Measurements from ENCODE around the gene CREB5. TPM values are rescaled to one million over a fixed set of nuclear protein-coding genes. Genes with fewer than 3 reads are reported as not detected.
A peak's percentile ranks its signal among the peaks of the same experiment; 100 is the strongest.

CREB5 gene
- total and polyA plus RNA-seq, 3 donors from 2014 or later: 2.0 to 2.9 (median 2.9) TPM

- Histone ChIP-seq H3K4me3 (no peak overlapping the region), H3K27me3 (no peaks in the 10 kb centered on the region), H3K36me3 (ENCODE audit: low read depth, missing control alignments) (no peaks in the 10 kb centered on the region), H3K4me1 (no peaks in the 10 kb centered on the region), H3K9me3 (no peaks in the 10 kb centered on the region), H3K27ac (no peak overlapping the region)
- DNase-seq: no peak
- TF ChIP-seq POLR2A (IDR thresholded peaks at IDR 0.05): no peak
- TF ChIP-seq, protein P1, sequence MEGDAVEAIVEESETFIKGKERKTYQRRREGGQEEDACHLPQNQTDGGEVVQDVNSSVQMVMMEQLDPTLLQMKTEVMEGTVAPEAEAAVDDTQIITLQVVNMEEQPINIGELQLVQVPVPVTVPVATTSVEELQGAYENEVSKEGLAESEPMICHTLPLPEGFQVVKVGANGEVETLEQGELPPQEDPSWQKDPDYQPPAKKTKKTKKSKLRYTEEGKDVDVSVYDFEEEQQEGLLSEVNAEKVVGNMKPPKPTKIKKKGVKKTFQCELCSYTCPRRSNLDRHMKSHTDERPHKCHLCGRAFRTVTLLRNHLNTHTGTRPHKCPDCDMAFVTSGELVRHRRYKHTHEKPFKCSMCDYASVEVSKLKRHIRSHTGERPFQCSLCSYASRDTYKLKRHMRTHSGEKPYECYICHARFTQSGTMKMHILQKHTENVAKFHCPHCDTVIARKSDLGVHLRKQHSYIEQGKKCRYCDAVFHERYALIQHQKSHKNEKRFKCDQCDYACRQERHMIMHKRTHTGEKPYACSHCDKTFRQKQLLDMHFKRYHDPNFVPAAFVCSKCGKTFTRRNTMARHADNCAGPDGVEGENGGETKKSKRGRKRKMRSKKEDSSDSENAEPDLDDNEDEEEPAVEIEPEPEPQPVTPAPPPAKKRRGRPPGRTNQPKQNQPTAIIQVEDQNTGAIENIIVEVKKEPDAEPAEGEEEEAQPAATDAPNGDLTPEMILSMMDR (IDR thresholded peaks at IDR 0.05): no peak
- 88 to 95% methylated on average over 5 of the region's 5 CpGs for WGBS, 2 donors
- intact Hi-C loops (cut with DNase I; ENCODE audit: low total_unique reads): no loop called here
Measured at GRCh38 chr7:28748933-28749584, 336.7 kb downstream of the CREB5 start.

DNA sequence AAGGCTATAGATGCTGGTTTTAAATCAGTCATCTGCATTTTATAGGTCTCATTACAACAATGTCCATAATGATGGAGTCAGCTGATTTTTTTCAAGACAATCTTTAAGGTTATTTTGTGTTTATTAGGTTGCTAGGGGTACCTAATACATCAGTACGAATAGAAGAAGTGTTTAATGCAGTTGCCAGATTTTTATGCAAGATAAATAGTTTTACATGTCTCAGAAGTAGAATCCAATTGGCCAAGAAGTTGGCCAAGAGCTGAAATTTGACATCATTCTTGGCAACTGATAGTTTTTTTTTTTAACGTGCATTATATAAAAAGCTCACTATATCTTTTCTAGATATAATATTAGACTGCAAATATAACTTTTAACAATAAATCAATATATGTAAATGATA, 337.3 kb downstream of the CREB5 start:
- no peak for TF ChIP-seq POLR2A (IDR thresholded peaks at IDR 0.05)
- TF ChIP-seq, protein P1 (IDR thresholded peaks at IDR 0.05): no peak
- Histone ChIP-seq H3K27me3 (no peaks in the 10 kb centered on the region), H3K36me3 (ENCODE audit: low read depth, missing control alignments) (no peaks in the 10 kb centered on the region), H3K27ac (no peak overlapping the region), H3K9me3 (no peaks in the 10 kb centered on the region), H3K4me1 (no peaks in the 10 kb centered on the region), H3K4me3 (no peak overlapping the region)
- no peak for DNase-seq
- 74 to 77% methylated on average over 2 of the region's 2 CpGs for WGBS, 2 donors
- intact Hi-C loops (cut with DNase I; ENCODE audit: low total_unique reads): no loop called here

- Histone ChIP-seq H3K9me3 (no peaks in the 10 kb centered on the region), H3K27ac (no peak overlapping the region), H3K4me3 (no peak overlapping the region), H3K27me3 (no peaks in the 10 kb centered on the region), H3K4me1 (no peaks in the 10 kb centered on the region), H3K36me3 (ENCODE audit: low read depth, missing control alignments) (no peaks in the 10 kb centered on the region)
- no peak for DNase-seq
- intact Hi-C loops (cut with DNase I; ENCODE audit: low total_unique reads): no loop called here
- WGBS, 2 donors: 80 to 96% methylated on average over 6 of the region's 6 CpGs
- TF ChIP-seq, protein P1 (IDR thresholded peaks at IDR 0.05): no peak
- TF ChIP-seq POLR2A (IDR thresholded peaks at IDR 0.05): no peak
Measured at GRCh38 chr7:28750981-28751380, 338.7 kb downstream of the CREB5 start.

- WGBS, 2 donors: 68 to 69% methylated on average over 1 of the region's 1 CpG
- intact Hi-C loops (cut with DNase I; ENCODE audit: low total_unique reads): no loop called here
- DNase-seq: no peak
- Histone ChIP-seq H3K27ac (no peak overlapping the region), H3K36me3 (ENCODE audit: low read depth, missing control alignments) (no peaks in the 10 kb centered on the region), H3K4me3 (no peak overlapping the region), H3K9me3 (no peaks in the 10 kb centered on the region), H3K4me1 (no peaks in the 10 kb centered on the region), H3K27me3 (no peaks in the 10 kb centered on the region)
- TF ChIP-seq, protein P1 (IDR thresholded peaks at IDR 0.05): no peak
- no peak for TF ChIP-seq POLR2A (IDR thresholded peaks at IDR 0.05)
Measured at GRCh38 chr7:28753613-28754012, 341.3 kb downstream of the CREB5 start.

- intact Hi-C loops (cut with DNase I; ENCODE audit: low total_unique reads): no loop called here
- TF ChIP-seq POLR2A (IDR thresholded peaks at IDR 0.05): no peak
- TF ChIP-seq, protein P1 (IDR thresholded peaks at IDR 0.05): no peak
- Histone ChIP-seq H3K9me3 (no peaks in the 10 kb centered on the region), H3K36me3 (ENCODE audit: low read depth, missing control alignments) (no peaks in the 10 kb centered on the region), H3K4me3 (no peak overlapping the region), H3K27ac (no peak overlapping the region), H3K4me1 (no peaks in the 10 kb centered on the region), H3K27me3 (no peaks in the 10 kb centered on the region)
- 43 to 67% methylated on average over 1 to 3 of the region's 3 CpGs for WGBS, 2 donors
- DNase-seq: peak; percentile 66
Measured at GRCh38 chr7:28754027-28754426, 341.7 kb downstream of the CREB5 start.
